Esophagus squamous epithelium (tissue), 5 donors: Measurements from ENCODE around the gene CLEC19A. TPM values are rescaled to one million over a fixed set of nuclear protein-coding genes. Genes with fewer than 3 reads are reported as not detected.

Experiments
- DNase-seq: peaks from one replicate; lab custom pipeline; 2025; lab: John Stamatoyannopoulos, UW
- H3K27ac ChIP-seq, 4 donors: fragments of 200-600 bp; sonication (generic); one replicate each; pipeline ENCODE4 v1.5.1; 2016 to 2019; ENCODE audit warnings: mild to moderate bottlenecking in 1 of 4
- H3K27me3 ChIP-seq, 4 donors: fragments of 200-600 bp; sonication (generic); 1 replicate in 3 of 4; 2 replicates in 1 of 4; pipeline versions ENCODE4 v1.5.1 to v1.6.0; 2017 to 2021; ENCODE audit warnings: antibody characterized with exemption in 1 of 4
- H3K36me3 ChIP-seq, 3 donors: fragments of 200-600 bp; sonication (generic); one replicate each; pipeline ENCODE4 v1.5.1; 2016 to 2019
- H3K4me1 ChIP-seq, 3 donors: fragments of 200-600 bp; sonication (generic); one replicate each; pipeline ENCODE4 v1.5.1; 2017 to 2019
- H3K4me3 ChIP-seq, 4 donors: fragments of 200-600 bp; sonication (generic); 1 replicate in 3 of 4; 2 replicates in 1 of 4; pipeline ENCODE4 v1.5.1; 2016 to 2019; ENCODE audit warnings: mild to moderate bottlenecking in 2 of 4, moderate library complexity in 1 of 4
- H3K9me3 ChIP-seq, 3 donors: fragments of 200-600 bp; sonication (generic); one replicate each; pipeline ENCODE4 v1.5.1; 2016 to 2019
- CTCF ChIP-seq, 6 experiments: fragments of 450-650 bp in 4 of 6; fragments of 200-600 bp in 2 of 6; sonication (generic) in 2 of 6; IDR thresholded peaks; one replicate each; pipeline ENCODE4 v1.5.1; 2016 to 2019; ENCODE audit warnings: antibody characterized with exemption in 6 of 6, mild to moderate bottlenecking in 4 of 6, moderate library complexity in 4 of 6
- POLR2A ChIP-seq, 4 donors: fragments of 450-650 bp; IDR thresholded peaks; one replicate each; pipeline ENCODE4 v1.6.1; 2017; ENCODE audit warnings: antibody characterized with exemption in 4 of 4, mild to moderate bottlenecking in 4 of 4, moderate library complexity in 3 of 4
- WGBS, 2 donors: methylation state at CpG; one replicate each; pipeline ENCODE4 v1.1.5; 2018; 5-methylcytosine and 5-hydroxymethylcytosine counted together
- intact Hi-C: fragments of 100-400 bp; cut with DNase I; formaldehyde crosslinking; loops from one replicate; pipeline ENCODE4 v1.15.0; 2022
- total RNA-seq, 4 donors: library from RNA; depleted of rRNA; stranded (reverse); fragments of >200 nt; gene quantifications; one replicate each; pipeline ENCODE4 v1.1.0, GENCODE V29; 2016
- donor health status: DM: yes; HTN: yes; CAD: no.

The CLEC19A gene
- total RNA-seq, 4 donors from 2014 or later, result not detected

- intact Hi-C loops, result no loop called here
- H3K4me1 ChIP-seq, result no peaks in the 10 kb centered on the region
- no peaks in the 10 kb centered on the region for H3K9me3 ChIP-seq
- no peak for TF ChIP-seq CTCF (IDR thresholded peaks at IDR 0.05)
- no peak for TF ChIP-seq POLR2A (IDR thresholded peaks at IDR 0.05)
- no peak overlapping the region for H3K27ac ChIP-seq
- no peaks in the 10 kb centered on the region for H3K36me3 ChIP-seq
- 73 to 89% methylated on average over 2 of the region's 2 CpGs for WGBS, 2 donors
- H3K4me3 ChIP-seq, result no peak overlapping the region
- no peaks in the 10 kb centered on the region for H3K27me3 ChIP-seq
- no peak for DNase-seq
Observed at GRCh38 chr16:19252904-19253303, 32.6 kb upstream of the CLEC19A start.

GRCh38 chr16:19254611-19255010, 30.9 kb upstream of the CLEC19A start:
- TF ChIP-seq POLR2A (IDR thresholded peaks at IDR 0.05), result no peak
- TF ChIP-seq CTCF (IDR thresholded peaks at IDR 0.05), result no peak
- Histone ChIP-seq H3K27ac (no peak overlapping the region), H3K27me3 (no peaks in the 10 kb centered on the region), H3K36me3 (no peaks in the 10 kb centered on the region), H3K4me3 (no peak overlapping the region), H3K9me3 (no peaks in the 10 kb centered on the region), H3K4me1 (no peaks in the 10 kb centered on the region)
- no peak for DNase-seq
- 58 to 74% methylated on average over 4 of the region's 4 CpGs for WGBS, 2 donors
- intact Hi-C loops, result no loop called here

- intact Hi-C loops, result no loop called here
- 84 to 87% methylated on average over 4 of the region's 4 CpGs for WGBS, 2 donors
- Histone ChIP-seq H3K27ac (no peak overlapping the region), H3K36me3 (no peaks in the 10 kb centered on the region), H3K9me3 (no peaks in the 10 kb centered on the region), H3K4me1 (no peaks in the 10 kb centered on the region), H3K4me3 (no peak overlapping the region), H3K27me3 (no peaks in the 10 kb centered on the region)
- no peak for TF ChIP-seq CTCF (IDR thresholded peaks at IDR 0.05)
- TF ChIP-seq POLR2A (IDR thresholded peaks at IDR 0.05), result no peak
- no peak for DNase-seq
Observed at GRCh38 chr16:19264123-19264673, 21.3 kb upstream of the CLEC19A start.

GRCh38 chr16:19265380-19265930, 20.1 kb upstream of the CLEC19A start:
- no peak for DNase-seq
- 70 to 77% methylated on average over 9 of the region's 9 CpGs for WGBS, 2 donors

More at GRCh38 chr16:19265380-19265930, 20.1 kb upstream of the CLEC19A start:
- intact Hi-C loops, result no loop called here
- Histone ChIP-seq H3K4me3 (no peak overlapping the region), H3K9me3 (no peaks in the 10 kb centered on the region), H3K36me3 (no peaks in the 10 kb centered on the region), H3K4me1 (no peaks in the 10 kb centered on the region), H3K27me3 (no peaks in the 10 kb centered on the region), H3K27ac (no peak overlapping the region)
- TF ChIP-seq POLR2A (IDR thresholded peaks at IDR 0.05) (no peak), CTCF (IDR thresholded peaks at IDR 0.05) (no peak)
